B cell (primary cell): Measurements from ENCODE around the gene MBOAT7.

Experiments used
- EZH2 ChIP-seq: IDR thresholded peaks from 2 replicates; pipeline ENCODE4 v1.6.1; 2012; ENCODE audit warnings: borderline replicate concordance, low read depth, mild to moderate bottlenecking, moderate library complexity, low read length; ENCODE audit not compliant: insufficient read depth, poor library complexity, severe bottlenecking
- TF ChIP-seq, protein P1 (sequence below): fragments of 200-600 bp; IDR thresholded peaks from one replicate; pipeline ENCODE4 v1.8.0; 2022; ENCODE audit warnings: antibody characterized with exemption, mild to moderate bottlenecking

DNA sequence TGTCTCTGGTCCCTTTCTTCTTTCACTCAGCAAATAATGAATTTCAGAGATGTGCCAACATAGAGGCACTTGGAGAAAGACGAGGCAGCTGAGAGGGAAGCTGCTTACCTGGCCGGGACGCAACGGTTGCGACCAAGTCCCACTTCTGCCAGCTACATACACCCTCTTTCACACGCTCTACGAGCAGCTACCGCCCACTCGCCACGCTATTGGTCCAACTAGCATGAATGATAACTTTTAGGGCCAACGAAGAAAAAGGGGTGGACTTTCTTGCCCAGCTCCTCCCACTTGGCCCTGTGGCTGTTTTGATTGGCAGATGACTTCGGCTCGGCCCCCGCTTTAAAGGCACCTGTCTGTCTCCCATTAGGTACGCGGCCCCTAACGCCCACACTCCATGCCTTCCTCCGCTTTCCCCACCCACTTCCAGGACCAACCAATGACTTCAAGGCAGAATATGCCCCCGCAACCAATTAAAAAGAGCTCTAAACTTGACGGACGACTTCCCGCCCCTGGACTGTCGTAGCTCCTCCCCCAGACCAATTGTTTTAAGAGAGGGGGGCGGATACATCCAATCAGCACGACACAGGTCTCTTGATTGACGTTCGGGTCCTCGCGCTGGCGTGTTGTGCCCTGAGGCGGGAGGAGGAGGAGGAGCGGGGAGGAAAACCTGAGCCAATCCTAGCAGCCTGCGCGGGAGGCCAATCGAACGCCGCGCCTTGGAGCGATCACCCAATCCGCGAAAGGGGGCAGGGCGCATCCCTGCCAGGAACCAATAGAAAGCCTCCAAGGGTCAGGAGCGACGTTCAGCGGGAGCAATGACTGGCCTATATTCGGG, 52.3 kb downstream of the MBOAT7 start:
- TF ChIP-seq, protein P1, sequence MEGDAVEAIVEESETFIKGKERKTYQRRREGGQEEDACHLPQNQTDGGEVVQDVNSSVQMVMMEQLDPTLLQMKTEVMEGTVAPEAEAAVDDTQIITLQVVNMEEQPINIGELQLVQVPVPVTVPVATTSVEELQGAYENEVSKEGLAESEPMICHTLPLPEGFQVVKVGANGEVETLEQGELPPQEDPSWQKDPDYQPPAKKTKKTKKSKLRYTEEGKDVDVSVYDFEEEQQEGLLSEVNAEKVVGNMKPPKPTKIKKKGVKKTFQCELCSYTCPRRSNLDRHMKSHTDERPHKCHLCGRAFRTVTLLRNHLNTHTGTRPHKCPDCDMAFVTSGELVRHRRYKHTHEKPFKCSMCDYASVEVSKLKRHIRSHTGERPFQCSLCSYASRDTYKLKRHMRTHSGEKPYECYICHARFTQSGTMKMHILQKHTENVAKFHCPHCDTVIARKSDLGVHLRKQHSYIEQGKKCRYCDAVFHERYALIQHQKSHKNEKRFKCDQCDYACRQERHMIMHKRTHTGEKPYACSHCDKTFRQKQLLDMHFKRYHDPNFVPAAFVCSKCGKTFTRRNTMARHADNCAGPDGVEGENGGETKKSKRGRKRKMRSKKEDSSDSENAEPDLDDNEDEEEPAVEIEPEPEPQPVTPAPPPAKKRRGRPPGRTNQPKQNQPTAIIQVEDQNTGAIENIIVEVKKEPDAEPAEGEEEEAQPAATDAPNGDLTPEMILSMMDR: no peak
- no peak for TF ChIP-seq EZH2
